Activated CD8-positive, alpha-beta memory T cell treated with anti-CD3 and anti-CD28 coated beads, Interleukin-2, amount 50 U/mL, for 1 hour (primary cell): Measurements from ENCODE around the gene TNNI2.
"Not testable (repeated sequence)": the region's sequence is repeated elsewhere in the genome, so short reads cannot be mapped to it uniquely, and the experiment has no call there.

Experiments
- DNase-seq: peaks from one replicate; pipeline ENCODE4 v3.0.0-alpha.2; 2020; ENCODE audit errors: extremely low read depth

Gene TNNI2

GRCh38 chr11:1875093-1875850, 36.5 kb downstream of the TNNI2 start:
- DNase-seq = no peak

GRCh38 chr11:1875851-1876301, 37.1 kb downstream of the TNNI2 start:
- DNase-seq = not testable (repeated sequence)

GRCh38 chr11:1876361-1877063, 37.7 kb downstream of the TNNI2 start:
- no peak for DNase-seq

- no peak for DNase-seq
Observed at GRCh38 chr11:1877211-1878136, 38.7 kb downstream of the TNNI2 start.

GRCh38 chr11:1878137-1879031, 39.6 kb downstream of the TNNI2 start:
- DNase-seq = no peak

- DNase-seq = no peak
Observed at GRCh38 chr11:1879342-1879940, 40.7 kb downstream of the TNNI2 start.

GRCh38 chr11:1879941-1880720, 41.4 kb downstream of the TNNI2 start:
- no peak for DNase-seq

GRCh38 chr11:1880746-1881441, 42.1 kb downstream of the TNNI2 start:
- no peak for DNase-seq

- DNase-seq = no peak
Observed at GRCh38 chr11:1881442-1882264, 42.9 kb downstream of the TNNI2 start.

- DNase-seq = peak; percentile 29
Observed at GRCh38 chr11:1882265-1883238, 43.8 kb downstream of the TNNI2 start.

GRCh38 chr11:1883346-1884302, 44.8 kb downstream of the TNNI2 start:
- DNase-seq = no peak

- no peak for DNase-seq
Observed at GRCh38 chr11:1884303-1884700, 45.5 kb downstream of the TNNI2 start.

GRCh38 chr11:1886551-1886950, 47.8 kb downstream of the TNNI2 start:
- DNase-seq = not testable (repeated sequence)

GRCh38 chr11:1887451-1888346, 48.9 kb downstream of the TNNI2 start:
- no peak for DNase-seq

GRCh38 chr11:1888347-1888753, 49.6 kb downstream of the TNNI2 start:
- DNase-seq = no peak
